ENCODE data around the gene NRXN3.

GRCh38 chr14:79328863-79329262 lies 1158.7 kb downstream of the NRXN3 start:
- TF ChIP-seq CTCF (IDR thresholded peaks at IDR 0.05; ENCODE audit: insufficient read depth, low read depth, low read length), result no peak
- no peak for TF ChIP-seq EZH2 (IDR thresholded peaks at IDR 0.05; ENCODE audit: insufficient read depth, low read length)

All from astrocyte (in vitro differentiated cells and primary cell).